Measurements from ENCODE around the gene USP22.
"Not testable (repeated sequence)": the region's sequence is repeated elsewhere in the genome, so short reads cannot be mapped to it uniquely, and the experiment has no call there.

USP22 gene

GRCh38 chr17:21042458-21043295, at the start of gene USP22:
Gene USP22, minus strand, starts transcription at chr17:21043011. Its CDS starts 176 bp downstream, at chr17:21042835.
- peak; percentile 99 for DNase-seq

GRCh38 chr17:21090902-21091618, 48.2 kb upstream of the USP22 start:
- DNase-seq = no peak

DNA sequence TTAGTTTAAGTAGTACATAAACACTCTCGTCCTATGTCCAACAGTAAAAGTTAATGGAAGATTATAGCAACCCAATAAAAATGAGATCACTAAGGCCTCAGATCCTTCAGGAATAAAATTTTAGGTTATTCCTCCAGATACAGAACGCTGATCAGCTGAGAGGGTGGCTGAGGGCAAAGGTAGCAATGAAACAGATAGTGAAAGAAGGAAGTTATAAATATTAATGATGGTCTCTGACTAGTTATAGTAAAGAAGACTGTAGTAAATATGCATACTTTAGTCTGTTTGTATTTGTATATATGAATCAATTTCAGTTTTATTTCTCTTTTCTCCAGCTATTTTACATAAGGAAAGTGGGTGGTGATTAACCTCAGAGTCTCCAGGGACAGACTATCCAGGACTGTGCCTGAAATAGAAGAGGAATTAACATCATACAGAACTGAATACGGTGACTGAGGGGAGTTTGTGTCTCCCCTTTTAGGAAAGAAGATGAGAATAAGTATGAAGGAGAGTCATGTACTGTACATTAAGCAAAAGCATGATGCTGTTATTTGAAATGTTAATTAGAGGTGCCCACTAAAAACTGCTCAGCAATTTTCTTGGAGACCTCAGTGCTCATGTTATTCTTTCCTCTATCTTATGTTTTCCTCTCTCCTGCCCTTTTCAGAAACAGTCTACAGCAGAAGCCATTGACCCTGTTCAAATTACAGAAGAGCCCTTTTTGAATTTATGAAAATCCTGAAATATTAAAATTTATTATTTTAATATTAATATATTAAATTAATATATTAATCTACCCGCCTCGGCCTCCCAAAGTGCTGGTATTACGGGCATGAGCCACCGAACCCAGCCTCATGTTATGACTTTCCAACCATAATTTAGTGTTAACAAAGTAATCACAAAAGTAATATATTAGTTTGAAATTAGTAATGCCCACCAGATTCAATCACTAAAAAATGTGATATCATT, 47.4 kb upstream of the USP22 start:
- no peak for DNase-seq

DNA sequence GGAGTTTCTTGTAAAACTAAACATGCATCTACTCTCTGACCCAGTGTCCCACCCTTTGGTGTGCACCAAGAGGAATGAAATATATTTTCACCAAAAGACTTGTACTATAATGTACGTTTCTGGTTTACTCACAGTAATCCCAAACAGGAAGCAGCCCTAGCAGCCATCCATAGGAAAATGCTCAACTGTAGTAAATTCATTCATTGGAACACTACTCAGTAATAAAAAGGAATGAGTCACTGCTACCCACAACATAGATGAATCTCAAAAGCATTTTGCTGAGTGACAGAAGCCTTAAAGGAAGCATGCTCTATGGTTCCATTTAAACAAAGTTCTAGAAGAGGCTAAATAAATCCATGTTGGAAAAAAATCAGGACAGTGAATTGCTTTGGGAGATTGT, 46.3 kb upstream of the USP22 start:
- no peak for DNase-seq

DNA sequence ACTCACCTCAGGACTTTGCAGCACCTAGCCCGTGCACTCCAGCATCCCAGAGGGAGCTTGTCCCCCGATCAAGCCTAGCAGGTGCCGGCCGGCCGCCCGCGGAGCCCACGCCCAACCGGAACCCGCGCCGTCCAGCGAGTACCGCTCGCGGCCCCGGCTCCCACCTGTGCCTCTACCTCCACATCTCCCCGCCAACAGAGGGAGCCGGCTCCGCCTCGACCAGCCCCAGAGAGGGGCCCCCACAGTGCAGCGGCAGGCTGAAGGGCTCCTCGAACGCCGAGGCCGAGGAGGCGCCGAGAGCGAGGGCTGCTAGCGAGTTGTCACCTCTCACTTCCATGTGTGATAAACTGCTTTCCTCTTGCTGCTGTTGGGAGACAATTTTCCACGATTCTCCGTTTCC, 42.9 kb upstream of the USP22 start:
- no peak for DNase-seq

- DNase-seq = not testable (repeated sequence)
These were observed 42.5 kb upstream of the USP22 start for GRCh38 chr17:21085280-21085679.

- DNase-seq = no peak
These were observed 39.2 kb upstream of the USP22 start for GRCh38 chr17:21082001-21082436.

DNA sequence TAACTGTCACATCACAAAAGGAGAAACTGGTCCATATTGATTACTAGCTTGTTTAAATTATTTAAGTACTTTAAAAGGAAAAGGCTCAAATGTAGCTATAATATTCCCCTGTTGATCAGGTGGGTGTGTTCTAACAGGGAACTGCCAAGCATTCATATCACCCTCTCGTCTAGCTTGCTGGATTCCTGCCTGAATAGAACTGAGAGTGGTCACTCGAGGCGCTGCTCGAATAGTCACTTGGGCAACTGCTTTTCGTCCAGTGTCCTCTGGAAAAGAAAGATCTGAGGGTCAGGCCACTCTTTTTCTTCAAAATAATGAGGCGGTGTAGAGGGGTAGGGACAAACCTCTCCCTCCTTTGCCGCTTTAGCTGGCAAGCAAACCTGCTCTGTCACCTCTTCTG, 36.4 kb upstream of the USP22 start:
- DNase-seq = no peak

- no peak for DNase-seq
These were observed 35.4 kb upstream of the USP22 start for GRCh38 chr17:21078016-21078780.

DNA sequence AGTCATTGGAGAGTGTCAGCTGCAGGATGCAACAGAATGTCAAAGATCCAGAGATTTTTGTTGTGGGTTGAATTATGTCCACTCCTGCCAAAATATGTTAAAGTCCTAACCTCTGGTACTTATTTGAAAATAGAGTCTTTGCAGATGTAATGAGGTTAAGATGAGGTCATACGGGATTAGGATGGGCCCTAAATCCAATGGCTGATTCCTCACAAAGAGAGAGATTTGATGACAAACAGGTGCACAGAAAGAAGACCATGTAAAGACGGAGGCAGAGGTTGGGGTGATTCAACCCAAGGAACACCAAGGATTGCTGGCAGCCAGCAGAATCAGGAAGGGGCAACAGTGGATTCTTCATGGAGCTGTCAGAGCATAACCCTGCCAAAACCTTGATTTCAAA, 34.5 kb upstream of the USP22 start:
- no peak for DNase-seq

- no peak for DNase-seq
These were observed 33.4 kb upstream of the USP22 start for GRCh38 chr17:21076242-21076641.

DNA sequence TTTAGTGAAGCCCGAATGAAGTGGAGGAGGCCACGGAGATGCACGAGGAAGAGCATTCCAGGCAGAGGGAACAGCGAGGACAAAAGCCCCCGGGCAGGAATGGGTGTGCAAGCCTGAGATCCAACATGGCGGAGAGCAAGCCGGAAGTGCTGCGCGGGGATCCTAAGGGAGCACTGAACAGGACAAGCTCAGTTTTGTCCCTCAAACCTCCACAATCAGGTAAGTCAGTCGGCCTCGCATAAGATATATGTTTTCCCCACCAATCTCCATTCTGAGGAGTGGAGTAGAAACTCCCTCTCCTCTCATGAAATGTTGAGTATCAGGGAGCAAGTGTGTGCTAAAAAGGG, 32.9 kb upstream of the USP22 start:
- DNase-seq = no peak

- DNase-seq = peak; percentile 60
These were observed 30.0 kb upstream of the USP22 start for GRCh38 chr17:21072745-21073197.

DNA sequence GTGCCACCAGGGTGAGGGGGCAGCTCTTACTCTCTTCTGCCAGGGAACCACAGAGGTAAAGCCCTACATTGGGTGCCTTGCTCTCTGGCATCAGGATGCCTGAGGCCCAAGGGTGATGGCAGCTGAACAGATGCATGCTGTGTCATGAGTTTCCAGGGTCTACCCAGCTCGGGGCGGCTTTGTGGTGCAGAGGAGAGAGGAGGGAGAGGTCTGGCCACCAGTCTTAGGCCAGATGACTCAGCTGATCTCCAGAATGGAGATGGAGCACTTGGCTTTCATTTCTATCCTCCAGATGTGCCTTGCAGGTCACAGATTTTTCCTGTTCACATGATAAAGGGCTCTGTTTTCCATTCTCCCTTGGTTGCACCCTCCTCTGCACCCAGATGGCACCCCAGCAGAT, 23.6 kb upstream of the USP22 start:
- no peak for DNase-seq

GRCh38 chr17:21061971-21062526, 19.2 kb upstream of the USP22 start:
- no peak for DNase-seq

GRCh38 chr17:21061158-21061835, 18.5 kb upstream of the USP22 start:
- no peak for DNase-seq

DNA sequence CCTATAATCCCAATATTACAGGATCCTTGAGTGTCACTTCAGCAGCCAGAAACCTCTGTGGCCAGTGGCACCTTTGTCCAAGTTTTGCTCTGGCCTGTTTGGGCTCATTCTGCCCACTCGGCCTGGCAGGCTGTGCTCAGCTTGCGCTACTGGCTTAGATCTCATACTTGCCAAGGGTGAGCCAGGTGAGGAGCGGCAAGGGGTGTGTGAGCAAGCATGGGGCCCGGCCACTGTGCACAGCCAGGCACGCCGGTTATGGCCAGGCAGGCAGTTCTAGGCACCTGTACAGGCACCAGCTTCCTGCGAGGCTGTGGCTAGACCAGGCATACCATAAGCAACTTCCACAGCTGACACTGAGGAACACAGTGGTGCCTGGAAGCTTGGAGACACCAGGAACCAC, 16.9 kb upstream of the USP22 start:
- DNase-seq = no peak

- no peak for DNase-seq
These were observed 15.5 kb upstream of the USP22 start for GRCh38 chr17:21058098-21058893.

DNA sequence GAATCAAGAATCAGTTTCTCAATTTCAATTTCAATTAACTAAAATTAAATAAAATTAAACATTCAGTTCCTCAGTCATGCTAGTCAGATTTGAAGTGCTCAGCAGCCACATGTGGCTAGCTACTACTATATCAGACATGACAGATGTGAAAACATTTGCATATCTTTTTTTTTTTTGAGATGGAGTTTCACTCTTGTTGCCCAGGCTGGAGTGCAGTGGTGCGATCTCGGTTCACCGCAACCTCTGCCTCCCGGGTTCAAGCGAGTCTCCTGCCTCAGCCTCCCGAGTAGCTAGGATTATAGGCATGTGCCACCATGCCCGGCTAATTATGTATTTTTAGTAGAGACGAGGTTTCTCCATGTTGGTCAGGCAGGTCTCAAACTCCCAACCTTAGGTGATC, 10.2 kb upstream of the USP22 start:
- DNase-seq = not testable (repeated sequence)

DNA sequence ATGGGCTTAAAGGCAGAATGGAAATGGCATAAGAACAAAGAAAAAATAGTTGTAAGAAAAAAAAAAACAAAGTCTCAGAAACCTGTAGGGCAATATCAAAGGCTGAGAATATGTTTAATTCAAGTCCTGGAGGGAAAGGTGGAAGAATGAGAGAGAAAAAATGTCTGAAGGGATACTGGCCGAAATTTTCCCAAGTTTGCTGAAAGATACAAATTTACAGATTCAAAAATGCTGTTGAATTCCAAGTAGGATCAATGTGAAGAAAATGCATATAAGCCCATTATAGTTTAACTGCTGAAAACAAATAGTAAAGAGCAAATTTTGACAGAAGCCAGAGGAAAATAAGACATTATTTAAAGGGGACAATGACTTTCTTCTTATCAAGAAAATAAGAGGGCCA, 6.6 kb upstream of the USP22 start:
- DNase-seq = no peak
